Stimulated activated CD8-positive, alpha-beta memory T cell treated with anti-CD3 and anti-CD28 coated beads, Interleukin-2, amount 100 ng/mL, for 48 hours (primary cell): ENCODE data around the gene RBFA.

Source experiments
- DNase-seq, 2 donors: peaks; one replicate each; pipeline ENCODE4 v3.0.0-alpha.2; 2020; ENCODE audit warnings: low read depth in 2 of 2

The RBFA gene

GRCh38 chr18:80074697-80075096 is 40.5 kb downstream of the RBFA start:
- DNase-seq = no peak

GRCh38 chr18:80075940-80076339 is 41.7 kb downstream of the RBFA start:
- DNase-seq = no peak

GRCh38 chr18:80076379-80076778 is 42.1 kb downstream of the RBFA start:
- DNase-seq = no peak

GRCh38 chr18:80077873-80078272 is 43.6 kb downstream of the RBFA start:
- no peak for DNase-seq
